Neuronal stem cell (in vitro differentiated cells): Measurements from ENCODE around the gene ZNF227.

Experiments
- DNase-seq: peaks from one replicate; pipeline ENCODE4 v3.0.0-alpha.2; 2013; ENCODE audit warnings: low spot score
- H2AFZ ChIP-seq: one replicate; pipeline ENCODE4 v1.6.1; 2013; ENCODE audit warnings: mild to moderate bottlenecking, low read length, inconsistent platforms
- H2AK5ac ChIP-seq: 2 replicates; pipeline ENCODE4 v1.6.1; 2013; ENCODE audit warnings: low read depth, mild to moderate bottlenecking, inconsistent platforms, low read length, moderate library complexity, mixed read lengths
- H2BK120ac ChIP-seq: 2 replicates; pipeline ENCODE4 v1.6.1; 2013; ENCODE audit warnings: low read depth, mild to moderate bottlenecking, inconsistent platforms, low read length, moderate library complexity, mixed read lengths
- H2BK12ac ChIP-seq: one replicate; pipeline ENCODE4 v1.6.1; 2013; ENCODE audit warnings: low read length, inconsistent platforms
- H2BK15ac ChIP-seq: 2 replicates; pipeline ENCODE4 v1.6.1; 2013; ENCODE audit warnings: mild to moderate bottlenecking, low read length, inconsistent platforms, mixed read lengths
- H2BK5ac ChIP-seq: one replicate; pipeline ENCODE4 v1.6.1; 2013; ENCODE audit warnings: inconsistent platforms, mild to moderate bottlenecking, low read length, moderate library complexity
- H3K14ac ChIP-seq: one replicate; pipeline ENCODE4 v1.6.1; 2013; ENCODE audit warnings: low read length, inconsistent platforms
- H3K18ac ChIP-seq: 2 replicates; pipeline ENCODE4 v1.6.1; 2013; ENCODE audit warnings: low read length, inconsistent platforms
- H3K23ac ChIP-seq: 2 replicates; pipeline ENCODE4 v1.6.1; 2013; ENCODE audit warnings: low read depth, mild to moderate bottlenecking, mixed read lengths, low read length, inconsistent platforms; ENCODE audit not compliant: poor library complexity
- H3K27ac ChIP-seq: replicated peaks from 3 replicates; pipeline ENCODE4 v1.5.1; 2013; ENCODE audit warnings: low read length, inconsistent platforms
- H3K27me3 ChIP-seq, 3 experiments: 2 replicates each; pipeline ENCODE4 v1.6.1; 2013; ENCODE audit warnings: low read length in 3 of 3, mild to moderate bottlenecking in 2 of 3, inconsistent platforms in 1 of 3, low read depth in 1 of 3, mixed read lengths in 1 of 3, moderate library complexity in 1 of 3; ENCODE audit not compliant: control insufficient read depth in 3 of 3, insufficient read depth in 3 of 3
- H3K36me3 ChIP-seq, 2 donors: replicated peaks in 1 of 2; 2 replicates each; pipeline ENCODE4 v1.6.1; 2013; ENCODE audit warnings: low read length in 2 of 2; ENCODE audit not compliant: control insufficient read depth in 2 of 2, insufficient read depth in 2 of 2
- H3K4ac ChIP-seq: 2 replicates; pipeline ENCODE4 v1.6.1; 2013; ENCODE audit warnings: inconsistent platforms, mild to moderate bottlenecking, low read length, moderate library complexity
- H3K4me1 ChIP-seq, 2 donors: 1 replicate in 1 of 2; 2 replicates in 1 of 2; pipeline ENCODE4 v1.6.1; 2013; ENCODE audit warnings: low read length in 2 of 2, low read depth in 1 of 2; ENCODE audit not compliant: control insufficient read depth in 2 of 2, insufficient read depth in 1 of 2
- H3K4me2 ChIP-seq: one replicate; pipeline ENCODE4 v1.6.1; 2013; ENCODE audit warnings: mild to moderate bottlenecking, low read length, inconsistent platforms; ENCODE audit not compliant: insufficient read depth, poor library complexity, severe bottlenecking
- H3K4me3 ChIP-seq, 2 donors: 2 replicates each; pipeline ENCODE4 v1.5.1; 2013; ENCODE audit warnings: low read length in 2 of 2, mild to moderate bottlenecking in 2 of 2, inconsistent platforms in 1 of 2, moderate library complexity in 1 of 2
- H3K79me1 ChIP-seq: one replicate; pipeline ENCODE4 v1.6.1; 2013; ENCODE audit warnings: low read depth, mild to moderate bottlenecking, inconsistent platforms, low read length, moderate library complexity
- H3K9ac ChIP-seq: one replicate; pipeline ENCODE4 v1.6.1; 2013; ENCODE audit warnings: mild to moderate bottlenecking, low read depth, low read length, inconsistent platforms; ENCODE audit not compliant: poor library complexity
- H3K9me3 ChIP-seq, 2 donors: replicated peaks in 1 of 2; 2 replicates each; pipeline versions ENCODE3 to v1.6.1; 2013; ENCODE audit warnings: low read length in 2 of 2, mild to moderate bottlenecking in 2 of 2, inconsistent platforms in 1 of 2, low read depth in 1 of 2, mixed read lengths in 1 of 2, moderate library complexity in 1 of 2; ENCODE audit not compliant: control insufficient read depth in 2 of 2, insufficient read depth in 1 of 2
- H4K8ac ChIP-seq: one replicate; pipeline ENCODE4 v1.6.1; 2013; ENCODE audit warnings: low read depth, mild to moderate bottlenecking, inconsistent platforms, low read length, moderate library complexity
- H4K91ac ChIP-seq: one replicate; pipeline ENCODE4 v1.6.1; 2013; ENCODE audit warnings: low read length, low read depth, mild to moderate bottlenecking, inconsistent platforms; ENCODE audit not compliant: poor library complexity
- WGBS, 2 donors: extraction: QIAGEN DNeasy Blood & Tissue Kit; methylation state at CpG; one replicate each; pipeline ENCODE4 v1.1.7; 2013; ENCODE audit warnings: missing lambda C conversion rate in 2 of 2, mixed read lengths in 1 of 2; ENCODE audit not compliant: insufficient read length in 2 of 2, insufficient replicate concordance in 1 of 2; ENCODE audit errors: extremely low coverage in 2 of 2; 5-methylcytosine and 5-hydroxymethylcytosine counted together

ZNF227 gene

GRCh38 chr19:44190020-44190419 is 22.3 kb upstream of the ZNF227 start:
- H3K79me1 ChIP-seq = no peaks in the 10 kb centered on the region

GRCh38 chr19:44192127-44192526 is 20.2 kb upstream of the ZNF227 start:
- Histone ChIP-seq H3K18ac (no peak overlapping the region), H3K4me1 (no peaks in the 10 kb centered on the region), H3K9ac (no peak overlapping the region), H3K36me3 (no peaks in the 10 kb centered on the region), H3K4me2 (no peak overlapping the region), H3K23ac (no peak overlapping the region), H2BK12ac (no peak overlapping the region), H3K27me3 (no peaks in the 10 kb centered on the region), H3K79me1 (no peaks in the 10 kb centered on the region), H3K9me3 (peaks cover 2 to 3% of the 10 kb centered on the region in 2 donors), H2BK5ac (no peak overlapping the region), H2BK15ac (no peak overlapping the region), H2AFZ (no peak overlapping the region), H3K27ac (no peak overlapping the region), H3K14ac (no peak overlapping the region), H3K4me3 (no peak overlapping the region), H3K4ac (no peak overlapping the region), H4K8ac (no peak overlapping the region), H2BK120ac (no peak overlapping the region), H2AK5ac (no peak overlapping the region), H4K91ac (no peak overlapping the region)
- WGBS, 2 donors = no CpG with 5 or more reads among the region's 5 CpGs
- DNase-seq = no peak

More at GRCh38 chr19:44190020-44190419, 22.3 kb upstream of the ZNF227 start:
- H4K8ac ChIP-seq = no peak overlapping the region
- H4K91ac ChIP-seq = no peak overlapping the region
- no peak overlapping the region for H2AFZ ChIP-seq
- no peak overlapping the region for H3K18ac ChIP-seq
- no peaks in the 10 kb centered on the region for H3K36me3 ChIP-seq
- WGBS, 2 donors = no CpG with 5 or more reads among the region's 6 CpGs
- no peak overlapping the region for H2BK120ac ChIP-seq
- no peak overlapping the region for H3K4me2 ChIP-seq
- no peaks in the 10 kb centered on the region for H3K4me1 ChIP-seq
- DNase-seq = no peak
- no peak overlapping the region for H2BK12ac ChIP-seq
- no peak overlapping the region for H3K23ac ChIP-seq
- no peak overlapping the region for H2BK5ac ChIP-seq
- no peak overlapping the region for H3K4ac ChIP-seq
- no peaks in the 10 kb centered on the region for H3K27me3 ChIP-seq
- H3K27ac ChIP-seq = no peak overlapping the region
- peaks cover 2 to 3% of the 10 kb centered on the region in 2 donors for H3K9me3 ChIP-seq
- no peak overlapping the region for H3K4me3 ChIP-seq
- H3K14ac ChIP-seq = no peak overlapping the region
- H2AK5ac ChIP-seq = no peak overlapping the region
- H3K9ac ChIP-seq = no peak overlapping the region
- H2BK15ac ChIP-seq = no peak overlapping the region

GRCh38 chr19:44196772-44197171 is 15.6 kb upstream of the ZNF227 start:
- Histone ChIP-seq H3K27ac (no peak overlapping the region), H3K4ac (no peak overlapping the region), H3K9ac (no peak overlapping the region), H3K14ac (no peak overlapping the region), H3K9me3 (no peaks in the 10 kb centered on the region), H2BK5ac (no peak overlapping the region), H4K91ac (no peak overlapping the region), H2AK5ac (no peak overlapping the region), H2BK120ac (no peak overlapping the region), H3K79me1 (no peaks in the 10 kb centered on the region), H4K8ac (no peak overlapping the region), H3K23ac (no peak overlapping the region), H3K27me3 (no peaks in the 10 kb centered on the region), H2AFZ (no peak overlapping the region), H3K4me3 (no peak overlapping the region), H2BK15ac (no peak overlapping the region), H3K4me1 (no peaks in the 10 kb centered on the region), H3K4me2 (no peak overlapping the region), H2BK12ac (no peak overlapping the region), H3K36me3 (no peaks in the 10 kb centered on the region), H3K18ac (no peak overlapping the region)
- no peak for DNase-seq

GRCh38 chr19:44202470-44202869 is 9.9 kb upstream of the ZNF227 start:
- WGBS, 2 donors = no CpG with 5 or more reads among the region's 1 CpG
- Histone ChIP-seq H2BK15ac (no peak overlapping the region), H3K9ac (no peak overlapping the region)

More at GRCh38 chr19:44202470-44202869, 9.9 kb upstream of the ZNF227 start:
- H2BK5ac ChIP-seq = no peak overlapping the region
- no peak overlapping the region for H2AFZ ChIP-seq
- no peak overlapping the region for H4K91ac ChIP-seq
- H3K27ac ChIP-seq = no peak overlapping the region
- no peak overlapping the region for H3K18ac ChIP-seq
- H3K9me3 ChIP-seq = peaks cover 0 to 2% of the 10 kb centered on the region in 2 donors
- no peaks in the 10 kb centered on the region for H3K79me1 ChIP-seq
- no peaks in the 10 kb centered on the region for H3K4me1 ChIP-seq
- H3K14ac ChIP-seq = no peak overlapping the region
- H3K4me3 ChIP-seq = no peak overlapping the region
- no peak overlapping the region for H3K4me2 ChIP-seq
- DNase-seq = no peak
- no peak overlapping the region for H2BK120ac ChIP-seq
- no peak overlapping the region for H2BK12ac ChIP-seq
- H3K36me3 ChIP-seq = no peaks in the 10 kb centered on the region
- H3K27me3 ChIP-seq = no peaks in the 10 kb centered on the region
- H3K23ac ChIP-seq = no peak overlapping the region
- no peak overlapping the region for H3K4ac ChIP-seq
- no peak overlapping the region for H4K8ac ChIP-seq
- no peak overlapping the region for H2AK5ac ChIP-seq
